D721Med (cell line): ENCODE results near the gene BRINP2.

Experiments used
- DNase-seq: peaks from one replicate; pipeline ENCODE4 v3.0.0; 2011; ENCODE audit warnings: low spot score; ENCODE audit not compliant: insufficient read length
- FAIRE-seq: peaks from 2 replicates; lab custom pipeline; 2011; peaks lifted over from hg19 to GRCh38; lab: Jason Lieb, UNC
- CTCF ChIP-seq: IDR thresholded peaks from 2 replicates; pipeline ENCODE4 v1.5.1; 2012; ENCODE audit warnings: mild to moderate bottlenecking, control low read depth; ENCODE audit not compliant: insufficient read depth; ENCODE audit errors: missing control alignments

The BRINP2 gene

DNA sequence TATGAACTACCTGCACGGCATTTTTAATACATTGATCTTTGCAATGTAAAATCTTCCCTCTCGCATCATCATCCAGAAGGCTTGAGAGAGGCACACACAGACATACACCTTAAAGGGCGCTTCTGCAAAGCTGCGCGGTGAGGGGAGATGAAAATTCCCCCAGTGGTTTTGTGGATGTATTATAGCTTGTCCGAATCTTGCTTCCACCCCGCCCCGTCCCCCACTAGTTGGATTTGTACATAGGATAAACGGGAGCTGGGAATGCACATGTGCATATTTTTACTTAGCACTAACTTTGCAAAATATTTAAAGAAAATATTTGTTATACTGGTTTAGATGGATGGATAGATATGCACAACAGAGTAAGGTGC is 5.7 kb upstream of the BRINP2 start:
- no peak for DNase-seq
- no peak for FAIRE-seq
- no peak for TF ChIP-seq CTCF

- TF ChIP-seq CTCF, result no peak
These were observed 872 bp downstream of the BRINP2 start for GRCh38 chr1:177171536-177172123.

DNA sequence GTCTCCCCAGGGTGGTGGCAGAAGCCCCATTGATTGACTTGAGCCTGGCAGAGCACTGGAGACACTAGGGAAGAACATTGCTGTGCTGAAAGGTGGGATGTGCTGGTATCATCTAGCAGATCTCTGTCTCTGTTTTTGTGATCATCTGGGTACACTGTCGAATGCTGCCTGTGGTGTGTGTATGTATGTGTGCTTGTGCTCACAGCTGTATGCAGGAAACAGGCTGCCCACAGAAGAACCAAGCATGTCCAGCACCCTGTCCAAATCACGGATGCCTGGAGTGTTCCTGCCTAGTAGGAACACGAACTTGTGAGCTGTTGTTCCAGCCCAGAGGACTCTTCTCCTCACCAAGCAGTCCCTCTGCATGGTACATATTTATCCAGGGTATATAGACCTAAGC is 1.5 kb downstream of the BRINP2 start:
- FAIRE-seq (no peak), DNase-seq (no peak)
- no peak for TF ChIP-seq CTCF

More at GRCh38 chr1:177171536-177172123, 872 bp downstream of the BRINP2 start:
- DNase-seq (no peak), FAIRE-seq (no peak)

DNA sequence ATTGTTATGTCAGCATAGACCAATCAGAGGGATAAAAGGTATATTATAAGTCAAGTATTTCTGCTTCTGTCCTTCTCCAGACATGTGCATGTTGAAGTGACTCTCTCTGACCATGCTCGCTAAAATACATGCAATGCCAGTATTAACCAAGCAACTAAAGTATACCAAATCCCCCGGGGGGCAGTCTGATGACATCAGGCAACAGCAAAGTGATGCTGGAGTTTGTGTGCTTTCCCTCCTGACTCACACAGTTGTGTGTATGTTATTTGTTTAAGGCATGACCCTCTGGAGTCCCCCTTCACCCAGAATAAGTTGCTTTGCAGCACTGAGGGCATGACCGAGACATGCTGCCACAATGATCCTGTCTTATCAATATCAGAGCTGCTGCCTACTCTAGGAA is 2.1 kb downstream of the BRINP2 start:
- TF ChIP-seq CTCF, result no peak
- no peak for DNase-seq
- no peak for FAIRE-seq

DNA sequence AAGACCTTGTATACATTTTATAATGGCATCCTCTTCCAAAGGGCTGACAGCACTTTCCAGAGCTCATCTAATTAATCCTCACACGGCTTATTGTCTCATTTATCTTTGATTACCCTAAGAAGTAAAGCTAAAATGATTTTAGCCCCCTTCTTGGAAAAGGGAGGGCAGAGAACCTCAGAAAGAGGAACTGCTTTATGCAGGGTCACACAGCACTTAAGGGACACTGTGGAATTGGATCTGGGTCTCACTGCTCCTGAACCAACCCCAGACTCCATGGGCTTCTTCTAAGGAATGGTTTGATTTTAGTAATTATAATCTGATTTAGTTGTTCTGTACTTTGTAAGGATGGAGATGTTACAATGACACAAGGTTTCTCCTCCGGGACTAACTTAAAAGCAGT is 3.2 kb downstream of the BRINP2 start:
- FAIRE-seq (peak; percentile 91), DNase-seq (no peak)

DNA sequence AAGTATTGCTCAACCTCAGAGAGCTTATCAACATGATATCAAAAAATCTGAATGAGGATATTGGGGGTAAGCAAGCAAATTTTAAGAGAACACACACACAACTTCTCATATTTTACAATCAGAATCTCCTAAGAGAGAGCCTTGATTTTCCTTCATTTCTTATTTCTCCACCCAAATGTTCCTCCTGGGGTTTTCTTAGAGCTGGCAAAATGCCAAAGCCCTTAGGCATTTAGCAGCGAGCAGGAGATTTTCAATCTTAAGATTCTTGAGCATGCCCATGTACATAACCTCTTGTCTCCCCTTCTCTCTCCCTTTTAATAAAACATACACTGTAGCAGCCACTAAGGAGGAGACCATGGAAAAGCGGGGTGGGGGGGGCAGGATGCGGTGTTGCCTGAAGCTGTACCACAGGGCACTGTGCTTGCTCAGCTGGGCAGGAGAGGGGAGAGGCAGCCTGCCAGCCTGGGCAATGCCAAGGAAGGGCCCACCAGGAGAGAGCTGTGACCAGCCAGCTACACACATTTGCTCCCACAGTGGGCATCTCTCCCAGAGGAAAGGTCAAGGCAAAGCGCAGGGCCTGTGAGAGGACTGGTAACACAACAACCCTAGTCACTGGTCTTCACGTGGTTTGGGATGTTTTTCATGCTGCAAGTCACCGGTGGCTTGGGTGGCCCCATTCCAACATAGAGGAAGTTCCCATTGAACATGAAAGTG is 4.3 kb downstream of the BRINP2 start:
- no peak for TF ChIP-seq CTCF
- DNase-seq (no peak), FAIRE-seq (no peak)

More for the DNA sequence above, 3.2 kb downstream of the BRINP2 start:
- no peak for TF ChIP-seq CTCF

GRCh38 chr1:177181280-177181630 is 10.5 kb downstream of the BRINP2 start:
- FAIRE-seq, result no peak

More at GRCh38 chr1:177181280-177181630, 10.5 kb downstream of the BRINP2 start:
- no peak for TF ChIP-seq CTCF
- peak; percentile 36 for DNase-seq
